Stimulated activated CD4-positive, alpha-beta T cell treated with anti-CD3 and anti-CD28 coated beads, Interleukin-12 subunit alpha, Interleukin-12 subunit beta, amount 100 ng/mL, for 24 hours (primary cell): Measurements from ENCODE around the gene DNAI2.
"Not testable (repeated sequence)": the region's sequence is repeated elsewhere in the genome, so short reads cannot be mapped to it uniquely, and the experiment has no call there.

Source experiments
- DNase-seq, 2 experiments: peaks; one replicate each; pipeline ENCODE4 v3.0.0-alpha.2; 2020; ENCODE audit warnings: low read depth in 2 of 2

Gene DNAI2

GRCh38 chr17:74245145-74245831 is 28.7 kb upstream of the DNAI2 start:
- DNase-seq, result no peak

GRCh38 chr17:74245871-74246270 is 28.2 kb upstream of the DNAI2 start:
- DNase-seq, result no peak

- DNase-seq, result no peak
Observed at GRCh38 chr17:74249590-74250270, 24.3 kb upstream of the DNAI2 start.

GRCh38 chr17:74250324-74250995 is 23.6 kb upstream of the DNAI2 start:
- DNase-seq, result no peak

GRCh38 chr17:74251051-74251450 is 23.0 kb upstream of the DNAI2 start:
- DNase-seq, result no peak

DNA sequence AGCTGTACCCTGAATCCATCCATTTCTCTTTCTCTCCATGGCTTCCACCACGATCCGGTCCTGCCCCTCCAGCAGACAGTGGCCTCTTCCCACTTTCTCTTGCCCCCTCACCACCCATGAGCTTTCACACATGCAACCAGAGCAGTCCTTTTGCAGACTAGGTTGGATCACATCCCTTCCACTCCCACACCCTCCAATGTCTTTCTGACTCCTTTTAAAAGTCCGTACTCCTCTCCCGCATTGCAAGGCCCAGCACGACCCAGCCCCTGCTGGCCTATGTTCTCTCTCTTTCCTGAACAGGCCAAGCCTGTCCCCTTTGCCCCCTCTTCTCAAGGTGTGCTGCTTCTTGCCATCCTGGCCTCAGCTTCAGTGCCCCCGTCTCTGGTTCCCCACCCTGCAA is 22.5 kb upstream of the DNAI2 start:
- DNase-seq, result no peak

DNA sequence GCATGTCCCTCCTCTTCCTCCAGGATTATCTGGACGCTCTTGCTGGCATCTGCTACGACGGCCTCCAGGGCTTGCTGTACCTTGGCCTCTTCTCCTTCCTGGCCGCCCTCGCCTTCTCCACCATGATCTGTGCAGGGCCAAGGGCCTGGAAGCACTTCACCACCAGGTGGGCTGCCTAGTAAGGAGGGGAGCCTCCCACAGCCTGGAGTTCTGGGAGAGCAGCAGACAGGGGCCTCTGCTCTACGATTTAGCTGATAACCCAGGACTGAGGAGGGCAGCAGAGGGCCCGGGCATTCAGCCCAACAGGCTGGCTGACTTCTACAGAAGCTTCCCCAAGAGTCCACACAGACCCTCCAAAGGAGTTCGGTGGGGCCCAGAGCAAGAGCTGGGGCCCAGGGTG is 21.8 kb upstream of the DNAI2 start:
- no peak for DNase-seq

DNA sequence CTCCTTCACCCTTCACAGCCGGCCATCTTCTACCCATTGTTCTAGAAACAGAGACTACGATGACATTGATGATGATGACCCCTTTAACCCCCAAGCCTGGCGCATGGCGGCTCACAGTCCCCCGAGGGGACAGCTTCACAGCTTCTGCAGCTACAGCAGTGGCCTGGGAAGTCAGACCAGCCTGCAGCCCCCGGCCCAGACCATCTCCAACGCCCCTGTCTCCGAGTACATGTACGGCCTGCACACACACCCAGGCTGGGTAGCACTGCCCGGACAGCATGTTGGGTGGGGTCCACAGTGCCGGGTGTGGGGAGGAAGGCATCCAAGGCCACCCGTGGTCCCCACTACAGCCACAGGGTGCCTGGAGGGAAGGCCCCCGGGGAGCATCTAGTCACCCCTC is 21.0 kb upstream of the DNAI2 start:
- DNase-seq, result no peak

GRCh38 chr17:74257311-74257710 is 16.7 kb upstream of the DNAI2 start:
- DNase-seq, result no peak

GRCh38 chr17:74259667-74260524 is 14.1 kb upstream of the DNAI2 start:
- DNase-seq, result no peak

- no peak for DNase-seq
Observed at GRCh38 chr17:74260525-74260850, 13.5 kb upstream of the DNAI2 start.

DNA sequence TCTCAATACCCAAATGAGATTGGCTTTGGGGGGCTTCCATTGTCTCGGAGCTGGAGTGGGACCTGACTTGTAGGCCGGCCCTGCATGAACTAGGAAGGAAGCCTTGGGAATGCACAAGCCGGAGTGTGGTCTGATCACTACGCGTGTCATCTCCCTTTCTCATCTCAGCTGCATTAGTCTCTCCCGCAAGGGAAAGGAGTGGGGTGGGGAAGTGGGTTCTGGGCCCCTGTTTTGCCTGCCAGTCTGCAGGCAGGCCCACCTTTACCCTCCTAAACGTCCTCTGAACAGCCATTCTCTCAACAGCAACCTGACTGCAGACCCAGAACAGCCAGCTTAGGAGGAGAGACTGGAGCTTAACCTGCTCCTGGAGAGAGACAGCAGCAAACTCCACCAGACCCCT is 11.4 kb upstream of the DNAI2 start:
- no peak for DNase-seq

GRCh38 chr17:74267054-74267453 is 7.0 kb upstream of the DNAI2 start:
- not testable (repeated sequence) for DNase-seq

DNA sequence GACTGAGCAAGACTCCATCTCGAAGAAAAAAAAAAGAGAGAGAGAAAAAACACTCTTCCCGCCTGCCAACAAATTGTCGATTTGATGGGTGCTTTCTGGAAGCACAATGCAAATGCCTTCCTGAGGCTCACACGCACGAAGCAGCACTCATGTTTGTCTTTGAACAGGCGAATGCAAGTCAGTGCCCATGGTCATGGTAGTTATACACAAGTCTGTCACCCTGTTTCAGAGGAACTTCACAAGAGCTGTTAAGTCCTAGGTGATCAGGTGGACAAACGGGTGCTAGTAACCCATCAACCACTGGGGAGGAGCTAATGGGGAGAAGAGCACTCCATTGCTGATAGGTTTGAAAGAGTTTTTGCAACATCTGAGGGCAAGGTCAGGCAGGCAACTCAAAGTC is 6.5 kb upstream of the DNAI2 start:
- DNase-seq, result no peak

GRCh38 chr17:74267987-74268499 is 6.0 kb upstream of the DNAI2 start:
- no peak for DNase-seq

GRCh38 chr17:74268558-74268957 is 5.5 kb upstream of the DNAI2 start:
- no peak for DNase-seq

DNA sequence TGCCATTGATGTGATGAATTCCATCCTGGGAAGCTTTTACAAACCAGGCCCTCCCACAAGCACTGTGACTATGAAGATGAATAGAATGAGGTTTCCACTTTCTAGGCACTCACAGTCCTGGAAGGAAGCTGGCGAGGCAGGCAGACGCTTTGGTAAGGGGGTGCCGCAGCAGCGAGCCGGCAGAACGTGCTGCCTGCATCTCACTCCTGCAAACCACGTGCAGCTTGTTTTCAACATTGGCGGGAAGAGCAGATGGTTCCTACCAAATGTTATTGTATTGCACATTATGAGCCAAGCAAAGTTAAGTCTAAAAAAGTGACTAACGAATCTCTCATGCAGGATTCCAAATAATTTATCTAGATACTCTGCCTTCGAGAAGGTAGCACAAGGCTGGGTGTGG is 3.7 kb upstream of the DNAI2 start:
- DNase-seq, result no peak

- DNase-seq, result no peak
Observed at GRCh38 chr17:74271281-74271680, 2.8 kb upstream of the DNAI2 start.

DNA sequence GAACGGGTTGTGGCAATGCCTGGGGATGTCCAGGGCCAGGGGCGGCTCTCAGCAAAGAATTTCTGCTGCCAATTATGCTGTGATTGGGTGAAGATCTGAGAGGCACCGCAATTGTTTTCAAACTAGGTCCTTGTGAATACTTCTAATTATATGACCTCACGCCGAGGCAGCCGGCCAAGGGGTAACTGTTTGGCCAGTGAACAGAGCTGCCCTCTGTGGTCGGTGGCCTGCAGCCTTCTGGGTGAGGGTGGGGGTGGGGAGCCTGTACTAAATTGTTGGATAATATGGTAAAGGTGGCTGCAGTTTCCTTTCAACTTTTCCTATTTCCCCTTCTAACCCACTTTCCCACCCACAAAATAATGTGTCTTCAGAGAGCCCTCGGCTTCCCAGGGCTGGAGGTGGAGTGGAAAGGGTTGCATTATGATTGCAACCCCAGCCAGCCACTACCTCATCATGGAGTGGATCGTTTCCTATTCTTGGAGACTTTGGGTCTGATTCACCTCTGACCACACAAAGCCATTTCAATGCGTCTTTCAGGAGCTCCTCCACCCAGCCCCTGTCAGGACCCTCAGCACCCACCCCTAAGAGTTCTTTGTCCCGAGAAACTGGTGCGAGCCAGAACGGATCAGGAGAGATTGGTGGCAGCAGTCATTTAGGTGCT is 2.0 kb upstream of the DNAI2 start:
- DNase-seq, result no peak

GRCh38 chr17:74272731-74273201 is 1.3 kb upstream of the DNAI2 start:
- no peak for DNase-seq

DNA sequence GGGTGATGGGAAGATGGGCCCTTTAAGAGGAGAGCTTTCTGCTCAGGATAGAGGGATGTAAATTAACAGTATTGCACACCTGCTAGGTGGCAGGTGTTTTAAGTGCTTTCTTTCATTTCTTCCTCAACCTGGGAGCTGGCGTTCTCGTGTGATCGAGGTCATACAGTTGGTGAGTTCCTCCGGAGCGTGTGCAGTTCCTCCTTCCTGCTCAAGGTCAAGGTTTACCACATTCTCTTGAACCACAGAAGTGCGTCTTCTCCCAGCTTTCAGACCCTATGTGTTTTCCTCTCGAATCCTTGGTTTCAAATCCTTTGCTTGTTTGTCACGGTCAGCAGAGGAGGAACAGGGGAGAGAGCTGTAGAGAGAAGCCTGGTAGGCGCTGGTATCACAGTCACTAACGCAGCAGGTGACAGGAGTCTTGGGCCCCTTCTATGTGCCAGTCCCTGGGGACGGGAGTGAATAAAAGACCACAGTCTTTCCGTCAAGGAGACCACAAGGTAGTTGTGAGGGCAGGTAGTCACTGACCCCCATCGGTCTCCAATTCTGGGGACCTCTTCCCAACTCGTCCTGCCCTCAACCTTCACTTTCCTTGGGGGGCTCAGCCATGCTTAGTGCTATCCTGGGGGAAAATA is 791 bp downstream of the DNAI2 start:
- DNase-seq, result no peak
